ENCODE results near the gene DTWD2.
"Not testable (repeated sequence)": the region's sequence is repeated elsewhere in the genome, so short reads cannot be mapped to it uniquely, and the experiment has no call there.

DTWD2 gene

GRCh38 chr5:118987988-118988865 lies at the start of gene DTWD2:
Gene DTWD2, minus strand, starts transcription at chr5:118988547. Its CDS starts 36 bp downstream, at chr5:118988511.
- peak; percentile 87 for DNase-seq (ENCODE audit: low spot score)

GRCh38 chr5:119037496-119038215 lies 49.3 kb upstream of the DTWD2 start:
- no peak for DNase-seq (ENCODE audit: low spot score)

- DNase-seq (ENCODE audit: low spot score): no peak
Observed at GRCh38 chr5:119036101-119036762, 47.9 kb upstream of the DTWD2 start.

GRCh38 chr5:119033135-119033534 lies 44.8 kb upstream of the DTWD2 start:
- no peak for DNase-seq (ENCODE audit: low spot score)

- peak; percentile 54 for DNase-seq (ENCODE audit: low spot score)
Observed at GRCh38 chr5:119032656-119033055, 44.3 kb upstream of the DTWD2 start.

- peak; percentile 90 for DNase-seq (ENCODE audit: low spot score)
Observed at GRCh38 chr5:119031905-119032304, 43.6 kb upstream of the DTWD2 start.

GRCh38 chr5:119031011-119031886 lies 42.9 kb upstream of the DTWD2 start:
- DNase-seq (ENCODE audit: low spot score): peak; percentile 85

- DNase-seq (ENCODE audit: low spot score): no peak
Observed at GRCh38 chr5:119028575-119028974, 40.2 kb upstream of the DTWD2 start.

GRCh38 chr5:119022773-119023172 lies 34.4 kb upstream of the DTWD2 start:
- no peak for DNase-seq (ENCODE audit: low spot score)

GRCh38 chr5:119022017-119022745 lies 33.8 kb upstream of the DTWD2 start:
- DNase-seq (ENCODE audit: low spot score): peak; percentile 74

- DNase-seq (ENCODE audit: low spot score): no peak
Observed at GRCh38 chr5:119021149-119021732, 32.9 kb upstream of the DTWD2 start.

- no peak for DNase-seq (ENCODE audit: low spot score)
Observed at GRCh38 chr5:119019949-119020348, 31.6 kb upstream of the DTWD2 start.

GRCh38 chr5:119019501-119019900 lies 31.2 kb upstream of the DTWD2 start:
- peak; percentile 48 for DNase-seq (ENCODE audit: low spot score)

GRCh38 chr5:119017994-119018393 lies 29.6 kb upstream of the DTWD2 start:
- no peak for DNase-seq (ENCODE audit: low spot score)

- DNase-seq (ENCODE audit: low spot score): peak; percentile 66
Observed at GRCh38 chr5:119016125-119016774, 27.9 kb upstream of the DTWD2 start.

GRCh38 chr5:119011186-119011585 lies 22.8 kb upstream of the DTWD2 start:
- DNase-seq (ENCODE audit: low spot score): no peak

GRCh38 chr5:119010206-119010605 lies 21.9 kb upstream of the DTWD2 start:
- no peak for DNase-seq (ENCODE audit: low spot score)

GRCh38 chr5:119009131-119009530 lies 20.8 kb upstream of the DTWD2 start:
- no peak for DNase-seq (ENCODE audit: low spot score)

- DNase-seq (ENCODE audit: low spot score): no peak
Observed at GRCh38 chr5:118999696-119000095, 11.3 kb upstream of the DTWD2 start.

- DNase-seq (ENCODE audit: low spot score): not testable (repeated sequence)
Observed at GRCh38 chr5:118998861-118999260, 10.5 kb upstream of the DTWD2 start.
